DOHH2 (cell line): ENCODE data around the gene MILR1.

ENCODE experiments used
- CTCF ChIP-seq: fragments of 200-600 bp; sonication (generic); IDR thresholded peaks from one replicate; pipeline ENCODE4 v1.5.1; 2014; ENCODE audit warnings: antibody characterized with exemption, mild to moderate bottlenecking, low read depth, low read length; ENCODE audit not compliant: poor library complexity, severe bottlenecking
- EZH2phosphoT487 ChIP-seq: fragments of 200-600 bp; sonication (generic); IDR thresholded peaks from 2 replicates; pipeline ENCODE4 v1.6.1; 2017; ENCODE audit warnings: borderline replicate concordance, mild to moderate bottlenecking, antibody characterized with exemption, low read length, moderate library complexity, mixed read lengths

DNA sequence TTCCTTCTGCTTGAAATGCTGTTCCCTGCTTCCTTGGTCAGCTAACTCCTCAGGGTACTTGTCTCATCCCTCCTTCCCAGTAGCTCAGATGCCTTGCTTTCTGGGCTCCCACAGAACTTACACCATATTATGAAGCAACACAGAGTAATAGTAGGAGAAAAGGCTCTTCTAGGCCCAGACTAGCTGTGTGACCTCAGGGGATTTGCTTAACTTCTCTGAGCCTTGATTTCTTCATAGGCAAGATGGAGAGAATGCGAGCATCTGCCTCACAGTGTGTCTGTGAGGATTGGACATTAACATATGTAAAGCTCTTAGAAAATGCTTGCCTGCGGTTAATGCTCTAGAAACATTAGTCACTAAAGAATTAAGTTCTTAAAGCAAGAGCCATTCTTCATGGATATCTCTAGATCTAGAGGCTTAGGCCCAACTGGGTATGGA, 36.0 kb upstream of the MILR1 start:
- TF ChIP-seq CTCF (no peak), EZH2phosphoT487 (no peak)
